Fibroblast of lung (primary cell): ENCODE results near the gene NPC2.

Experiments used
- CTCF ChIP-seq, 2 donors: IDR thresholded peaks in 1 of 2; conservative IDR thresholded peaks in 1 of 2; 1 replicate in 1 of 2; 2 replicates in 1 of 2; pipeline ENCODE4 v1.5.1; 2011 to 2012; ENCODE audit warnings: low read length in 2 of 2, control low read depth in 1 of 2, inconsistent platforms in 1 of 2, low read depth in 1 of 2, mild to moderate bottlenecking in 1 of 2
- EZH2 ChIP-seq: IDR thresholded peaks from 2 replicates; pipeline ENCODE4 v1.5.1; 2012; ENCODE audit warnings: low read length, control low read depth, mild to moderate bottlenecking; ENCODE audit errors: missing control alignments

- peak; percentile 40 to 72 for TF ChIP-seq CTCF (conservative IDR thresholded peaks at IDR 0.05 in 1 of 2, IDR thresholded peaks at IDR 0.05 in 1 of 2; ENCODE audit: low read depth in 1 of 2, low read length in 2 of 2)
- no peak for TF ChIP-seq EZH2
These were observed 9.3 kb upstream of the NPC2 start for GRCh38 chr14:74502236-74503019.
